SK-N-SH treated with all-trans-retinoic acid at 6 μM for 48 hours (cell line): ENCODE data around the gene BTBD19.

ENCODE experiments used
- BACH2 ChIP-seq: fragments of 250-450 bp; sonication (Bioruptor Pico); IDR thresholded peaks from 2 replicates; pipeline ENCODE4 v1.9.0; 2021; ENCODE audit warnings: mild to moderate bottlenecking, borderline replicate concordance
- CSDC2 ChIP-seq: fragments of 250-450 bp; sonication (Bioruptor Pico); IDR thresholded peaks from 2 replicates; pipeline ENCODE4 v1.5.0; 2020; ENCODE audit warnings: mild to moderate bottlenecking, moderate library complexity
- ESRRG ChIP-seq: fragments of 250-450 bp; sonication (Bioruptor Pico); IDR thresholded peaks from 2 replicates; pipeline ENCODE4 v1.6.1; 2021; ENCODE audit warnings: mild to moderate bottlenecking
- GLIS3 ChIP-seq: fragments of 250-450 bp; sonication (Bioruptor Pico); IDR thresholded peaks from 2 replicates; pipeline ENCODE4 v1.5.0; 2020; ENCODE audit warnings: mild to moderate bottlenecking, moderate library complexity
- ISL1 ChIP-seq: fragments of 250-450 bp; sonication (Bioruptor Pico); IDR thresholded peaks from 2 replicates; pipeline ENCODE4 v2.1.2; 2022; ENCODE audit warnings: mild to moderate bottlenecking, moderate library complexity
- RARB ChIP-seq: fragments of 250-450 bp; sonication (Bioruptor Pico); IDR thresholded peaks from 2 replicates; pipeline ENCODE4 v1.8.0; 2021; ENCODE audit warnings: mild to moderate bottlenecking, moderate library complexity
- ZFP3 ChIP-seq: fragments of 250-450 bp; sonication (Bioruptor Pico); IDR thresholded peaks from 2 replicates; pipeline ENCODE4 v1.5.0; 2020; ENCODE audit warnings: mild to moderate bottlenecking, moderate library complexity
- ZFP30 ChIP-seq: fragments of 450-650 bp; formaldehyde crosslinking; IDR thresholded peaks from 2 replicates; pipeline ENCODE4 v1.5.0; 2022; ENCODE audit warnings: mild to moderate bottlenecking, moderate library complexity
- TF ChIP-seq, protein P1 (sequence below): fragments of 250-450 bp; sonication (Bioruptor Pico); IDR thresholded peaks from 2 replicates; pipeline ENCODE4 v1.8.0; 2020; ENCODE audit warnings: mild to moderate bottlenecking, moderate library complexity, borderline replicate concordance
- TF ChIP-seq, protein P2 (sequence below): fragments of 250-450 bp; sonication (Bioruptor Pico); IDR thresholded peaks from 2 replicates; pipeline ENCODE4 v1.8.0; 2021; ENCODE audit warnings: low read depth, mild to moderate bottlenecking, moderate library complexity, borderline replicate concordance
- TF ChIP-seq, protein P3 (sequence below): fragments of 250-450 bp; sonication (Bioruptor Pico); IDR thresholded peaks from 2 replicates; pipeline ENCODE4 v1.5.1; 2020; ENCODE audit warnings: low read depth, mild to moderate bottlenecking, moderate library complexity
- TF ChIP-seq, protein P4 (sequence below): fragments of 250-450 bp; sonication (Bioruptor Pico); IDR thresholded peaks from 2 replicates; pipeline ENCODE4 v1.5.1; 2021; ENCODE audit warnings: mild to moderate bottlenecking, moderate library complexity

DNA sequence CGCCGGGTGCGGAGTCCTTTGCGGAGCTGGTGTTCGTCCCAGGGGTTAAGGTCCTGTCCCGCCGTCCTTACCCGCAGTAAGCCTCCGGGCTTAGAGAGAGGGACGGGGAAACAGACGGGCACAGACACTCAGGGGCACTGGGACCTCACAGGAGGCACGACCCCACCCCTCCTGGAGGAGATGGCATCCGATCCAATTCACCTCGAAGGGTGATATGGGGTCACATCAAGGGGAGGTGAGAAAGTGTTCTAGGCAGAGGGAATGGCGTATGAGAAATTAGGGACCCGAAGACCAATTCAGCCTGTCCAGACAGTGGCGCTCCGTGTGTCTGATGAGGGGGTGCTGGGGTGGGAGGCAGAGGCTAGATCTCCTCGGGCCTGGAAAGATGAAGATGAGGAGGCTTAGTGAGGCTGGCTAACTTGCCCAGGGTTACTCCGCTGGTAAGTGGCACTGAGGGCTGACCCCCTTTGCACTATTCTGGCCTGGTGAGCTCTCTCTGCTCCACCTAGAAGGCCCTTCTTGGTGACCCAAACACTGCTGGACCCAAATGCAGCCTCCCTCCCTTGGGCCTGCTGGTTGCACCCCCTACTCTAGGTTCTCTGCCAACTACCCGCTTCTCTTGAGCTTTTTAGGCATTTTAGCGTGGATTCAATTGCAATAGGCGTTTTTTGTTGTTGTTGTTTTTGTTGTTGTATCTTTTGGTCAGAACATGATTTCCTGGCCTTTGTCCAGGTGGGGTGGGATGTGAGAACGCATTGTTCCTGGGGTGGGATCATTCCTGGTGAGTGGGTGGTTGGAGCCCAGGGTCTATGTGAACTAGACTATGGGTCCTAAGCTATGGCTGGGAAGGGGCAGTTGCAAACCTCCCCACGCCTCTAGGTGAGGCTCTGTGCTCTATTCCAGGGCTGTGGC, 12.3 kb downstream of the BTBD19 start:
- TF ChIP-seq ESRRG (CRISPR knock-in tag) (no peak), ZFP3 (CRISPR knock-in tag) (no peak), CSDC2 (CRISPR knock-in tag) (no peak), ISL1 (CRISPR knock-in tag) (no peak), GLIS3 (CRISPR knock-in tag) (no peak), RARB (CRISPR knock-in tag) (no peak), BACH2 (CRISPR knock-in tag) (no peak), ZFP30 (CRISPR knock-in tag) (no peak)
- TF ChIP-seq, protein P1, sequence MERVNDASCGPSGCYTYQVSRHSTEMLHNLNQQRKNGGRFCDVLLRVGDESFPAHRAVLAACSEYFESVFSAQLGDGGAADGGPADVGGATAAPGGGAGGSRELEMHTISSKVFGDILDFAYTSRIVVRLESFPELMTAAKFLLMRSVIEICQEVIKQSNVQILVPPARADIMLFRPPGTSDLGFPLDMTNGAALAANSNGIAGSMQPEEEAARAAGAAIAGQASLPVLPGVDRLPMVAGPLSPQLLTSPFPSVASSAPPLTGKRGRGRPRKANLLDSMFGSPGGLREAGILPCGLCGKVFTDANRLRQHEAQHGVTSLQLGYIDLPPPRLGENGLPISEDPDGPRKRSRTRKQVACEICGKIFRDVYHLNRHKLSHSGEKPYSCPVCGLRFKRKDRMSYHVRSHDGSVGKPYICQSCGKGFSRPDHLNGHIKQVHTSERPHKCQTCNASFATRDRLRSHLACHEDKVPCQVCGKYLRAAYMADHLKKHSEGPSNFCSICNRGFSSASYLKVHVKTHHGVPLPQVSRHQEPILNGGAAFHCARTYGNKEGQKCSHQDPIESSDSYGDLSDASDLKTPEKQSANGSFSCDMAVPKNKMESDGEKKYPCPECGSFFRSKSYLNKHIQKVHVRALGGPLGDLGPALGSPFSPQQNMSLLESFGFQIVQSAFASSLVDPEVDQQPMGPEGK (CRISPR knock-in tag): no peak
- TF ChIP-seq, protein P2, sequence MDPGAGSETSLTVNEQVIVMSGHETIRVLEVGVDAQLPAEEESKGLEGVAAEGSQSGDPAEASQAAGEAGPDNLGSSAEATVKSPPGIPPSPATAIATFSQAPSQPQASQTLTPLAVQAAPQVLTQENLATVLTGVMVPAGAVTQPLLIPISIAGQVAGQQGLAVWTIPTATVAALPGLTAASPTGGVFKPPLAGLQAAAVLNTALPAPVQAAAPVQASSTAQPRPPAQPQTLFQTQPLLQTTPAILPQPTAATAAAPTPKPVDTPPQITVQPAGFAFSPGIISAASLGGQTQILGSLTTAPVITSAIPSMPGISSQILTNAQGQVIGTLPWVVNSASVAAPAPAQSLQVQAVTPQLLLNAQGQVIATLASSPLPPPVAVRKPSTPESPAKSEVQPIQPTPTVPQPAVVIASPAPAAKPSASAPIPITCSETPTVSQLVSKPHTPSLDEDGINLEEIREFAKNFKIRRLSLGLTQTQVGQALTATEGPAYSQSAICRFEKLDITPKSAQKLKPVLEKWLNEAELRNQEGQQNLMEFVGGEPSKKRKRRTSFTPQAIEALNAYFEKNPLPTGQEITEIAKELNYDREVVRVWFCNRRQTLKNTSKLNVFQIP (CRISPR knock-in tag): no peak
- TF ChIP-seq, protein P3, sequence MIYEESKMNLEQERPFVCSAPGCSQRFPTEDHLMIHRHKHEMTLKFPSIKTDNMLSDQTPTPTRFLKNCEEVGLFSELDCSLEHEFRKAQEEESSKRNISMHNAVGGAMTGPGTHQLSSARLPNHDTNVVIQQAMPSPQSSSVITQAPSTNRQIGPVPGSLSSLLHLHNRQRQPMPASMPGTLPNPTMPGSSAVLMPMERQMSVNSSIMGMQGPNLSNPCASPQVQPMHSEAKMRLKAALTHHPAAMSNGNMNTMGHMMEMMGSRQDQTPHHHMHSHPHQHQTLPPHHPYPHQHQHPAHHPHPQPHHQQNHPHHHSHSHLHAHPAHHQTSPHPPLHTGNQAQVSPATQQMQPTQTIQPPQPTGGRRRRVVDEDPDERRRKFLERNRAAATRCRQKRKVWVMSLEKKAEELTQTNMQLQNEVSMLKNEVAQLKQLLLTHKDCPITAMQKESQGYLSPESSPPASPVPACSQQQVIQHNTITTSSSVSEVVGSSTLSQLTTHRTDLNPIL: no peak
- TF ChIP-seq, protein P4, sequence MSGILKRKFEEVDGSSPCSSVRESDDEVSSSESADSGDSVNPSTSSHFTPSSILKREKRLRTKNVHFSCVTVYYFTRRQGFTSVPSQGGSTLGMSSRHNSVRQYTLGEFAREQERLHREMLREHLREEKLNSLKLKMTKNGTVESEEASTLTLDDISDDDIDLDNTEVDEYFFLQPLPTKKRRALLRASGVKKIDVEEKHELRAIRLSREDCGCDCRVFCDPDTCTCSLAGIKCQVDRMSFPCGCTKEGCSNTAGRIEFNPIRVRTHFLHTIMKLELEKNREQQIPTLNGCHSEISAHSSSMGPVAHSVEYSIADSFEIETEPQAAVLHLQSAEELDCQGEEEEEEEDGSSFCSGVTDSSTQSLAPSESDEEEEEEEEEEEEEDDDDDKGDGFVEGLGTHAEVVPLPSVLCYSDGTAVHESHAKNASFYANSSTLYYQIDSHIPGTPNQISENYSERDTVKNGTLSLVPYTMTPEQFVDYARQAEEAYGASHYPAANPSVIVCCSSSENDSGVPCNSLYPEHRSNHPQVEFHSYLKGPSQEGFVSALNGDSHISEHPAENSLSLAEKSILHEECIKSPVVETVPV: no peak
